PC-9 (cell line): ENCODE results near the gene ZMYM2. TPM values are rescaled to one million over a fixed set of nuclear protein-coding genes. Genes with fewer than 3 reads are reported as not detected.

Experiments
- BruUV-seq: library from RNA; stranded (reverse); fragments of 400-500 nt; replicated peaks from 2 replicates; lab custom pipeline; 2021; lab: Mats Ljungman, UMichigan
- CTCF ChIA-PET: fragments of 300-600 bp; sonication (Branson Sonifier 250); formaldehyde crosslinking; loops from one replicate; lab custom pipeline; 2022; ENCODE audit warnings: antibody characterized with exemption; lab: Charles Lee
- POLR2A ChIA-PET: fragments of 300-600 bp; sonication (Branson Sonifier 250); formaldehyde crosslinking; loops from one replicate; lab custom pipeline; 2022; ENCODE audit warnings: antibody characterized with exemption; ENCODE audit not compliant: unreplicated experiment; lab: Charles Lee
- DNase-seq, 2 experiments: peaks; one replicate each; pipeline versions ENCODE4 v3.0.0 to v3.0.0-alpha.2; 2015 to 2022; ENCODE audit warnings: mixed read lengths in 1 of 2
- H2AFZ ChIP-seq: fragments of 200-600 bp; sonication (generic); 2 replicates; pipeline ENCODE4 v1.8.1; 2017; ENCODE audit warnings: antibody characterized with exemption
- H3F3A ChIP-seq: fragments of 200-600 bp; sonication (generic); 2 replicates; pipeline ENCODE4 v1.8.1; 2017; ENCODE audit warnings: antibody characterized with exemption, mild to moderate bottlenecking, low read depth; ENCODE audit not compliant: insufficient read depth
- H3K27ac ChIP-seq: fragments of 200-600 bp; sonication (generic); 2 replicates; pipeline ENCODE4 v1.6.1; 2016; ENCODE audit warnings: mixed run types
- H3K27me3 ChIP-seq: fragments of 200-600 bp; sonication (generic); 2 replicates; pipeline ENCODE4 v1.6.1; 2016; ENCODE audit warnings: low read depth, mixed run types; ENCODE audit not compliant: insufficient read depth
- H3K36me3 ChIP-seq: fragments of 200-600 bp; sonication (generic); 2 replicates; pipeline ENCODE4 v1.6.1; 2016; ENCODE audit warnings: low read depth, mixed run types
- H3K4me1 ChIP-seq: fragments of 200-600 bp; sonication (generic); replicated peaks from 2 replicates; pipeline ENCODE4 v1.6.1; 2016; ENCODE audit warnings: mixed run types; ENCODE audit not compliant: insufficient read depth
- H3K4me2 ChIP-seq: fragments of 200-600 bp; sonication (generic); 2 replicates; pipeline ENCODE4 v1.6.1; 2017; ENCODE audit warnings: mixed run types
- H3K4me3 ChIP-seq: fragments of 200-600 bp; sonication (generic); 2 replicates; pipeline ENCODE4 v1.6.1; 2016; ENCODE audit warnings: mixed run types
- H3K79me2 ChIP-seq: fragments of 200-600 bp; sonication (generic); 2 replicates; pipeline ENCODE4 v1.6.1; 2017; ENCODE audit warnings: low read depth, mixed run types
- H3K9me2 ChIP-seq: fragments of 200-600 bp; sonication (generic); 2 replicates; pipeline ENCODE4 v1.8.1; 2017; ENCODE audit warnings: mild to moderate bottlenecking; ENCODE audit not compliant: insufficient read depth
- H3K9me3 ChIP-seq: fragments of 200-600 bp; sonication (generic); 2 replicates; pipeline ENCODE4 v1.8.1; 2016; ENCODE audit warnings: low read depth; ENCODE audit not compliant: insufficient read depth
- H4K20me1 ChIP-seq: fragments of 200-600 bp; sonication (generic); 2 replicates; pipeline ENCODE4 v1.8.1; 2017; ENCODE audit not compliant: insufficient read depth
- EZH2 ChIP-seq: fragments of 200-600 bp; sonication (generic); IDR thresholded peaks from 2 replicates; pipeline ENCODE4 v1.8.0; 2017; ENCODE audit warnings: antibody characterized with exemption, low read depth
- intact Hi-C: fragments of 100-400 bp; cut with micrococcal nuclease; formaldehyde crosslinking; loops from one replicate; pipeline ENCODE4 v1.10.0; 2022; ENCODE audit not compliant: unreplicated experiment
- total RNA-seq: library from RNA; stranded (reverse); gene quantifications from 2 replicates; pipeline ENCODE4 v1.2.3, GENCODE V29; 2021
- TF ChIP-seq, protein P1 (sequence below): fragments of 200-600 bp; sonication (generic); conservative IDR thresholded peaks from 2 replicates; pipeline ENCODE4 v1.6.1; 2017; ENCODE audit warnings: mixed run types, antibody characterized with exemption, mild to moderate bottlenecking, moderate library complexity

ZMYM2 gene
- total RNA-seq, 1 experiment from 2014 or later: 55.1 TPM

GRCh38 chr13:20016649-20017364 lies 58.3 kb downstream of the ZMYM2 start:
- H3F3A ChIP-seq: peaks cover 30% of the 10 kb centered on the region
- no peak overlapping the region for H2AFZ ChIP-seq
- H3K27me3 ChIP-seq: no peaks in the 10 kb centered on the region
- peaks cover 16% of the 10 kb centered on the region for H3K4me1 ChIP-seq
- no peak overlapping the region for H3K27ac ChIP-seq
- ChIA-PET POLR2A (no interaction called here), CTCF (no interaction called here)
- peaks cover 3% of the 10 kb centered on the region for H4K20me1 ChIP-seq
- H3K9me2 ChIP-seq: no peaks in the 10 kb centered on the region
- no peak overlapping the region for H3K4me2 ChIP-seq
- peaks cover 23% of the 10 kb centered on the region for H3K9me3 ChIP-seq
- no peak overlapping the region for H3K4me3 ChIP-seq
- peaks cover 34% of the 10 kb centered on the region for H3K36me3 ChIP-seq
- no peak for TF ChIP-seq EZH2
- TF ChIP-seq, protein P1, sequence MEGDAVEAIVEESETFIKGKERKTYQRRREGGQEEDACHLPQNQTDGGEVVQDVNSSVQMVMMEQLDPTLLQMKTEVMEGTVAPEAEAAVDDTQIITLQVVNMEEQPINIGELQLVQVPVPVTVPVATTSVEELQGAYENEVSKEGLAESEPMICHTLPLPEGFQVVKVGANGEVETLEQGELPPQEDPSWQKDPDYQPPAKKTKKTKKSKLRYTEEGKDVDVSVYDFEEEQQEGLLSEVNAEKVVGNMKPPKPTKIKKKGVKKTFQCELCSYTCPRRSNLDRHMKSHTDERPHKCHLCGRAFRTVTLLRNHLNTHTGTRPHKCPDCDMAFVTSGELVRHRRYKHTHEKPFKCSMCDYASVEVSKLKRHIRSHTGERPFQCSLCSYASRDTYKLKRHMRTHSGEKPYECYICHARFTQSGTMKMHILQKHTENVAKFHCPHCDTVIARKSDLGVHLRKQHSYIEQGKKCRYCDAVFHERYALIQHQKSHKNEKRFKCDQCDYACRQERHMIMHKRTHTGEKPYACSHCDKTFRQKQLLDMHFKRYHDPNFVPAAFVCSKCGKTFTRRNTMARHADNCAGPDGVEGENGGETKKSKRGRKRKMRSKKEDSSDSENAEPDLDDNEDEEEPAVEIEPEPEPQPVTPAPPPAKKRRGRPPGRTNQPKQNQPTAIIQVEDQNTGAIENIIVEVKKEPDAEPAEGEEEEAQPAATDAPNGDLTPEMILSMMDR: no peak
- H3K79me2 ChIP-seq: peaks cover 31% of the 10 kb centered on the region
- intact Hi-C loops: no loop called here
- BruUV-seq: no TSS peak
- DNase-seq: no peak

GRCh38 chr13:20017365-20017711 lies 58.8 kb downstream of the ZMYM2 start:
- Histone ChIP-seq H3K36me3 (peaks cover 34% of the 10 kb centered on the region), H3K4me1 (peaks cover 20% of the 10 kb centered on the region), H4K20me1 (peaks cover 7% of the 10 kb centered on the region), H3K9me2 (no peaks in the 10 kb centered on the region), H3K27ac (no peak overlapping the region), H3K9me3 (peaks cover 23% of the 10 kb centered on the region), H3K4me3 (no peak overlapping the region), H2AFZ (no peak overlapping the region), H3K4me2 (no peak overlapping the region), H3K27me3 (no peaks in the 10 kb centered on the region), H3F3A (peaks cover 34% of the 10 kb centered on the region), H3K79me2 (peaks cover 34% of the 10 kb centered on the region)
- intact Hi-C loops: no loop called here
- POLR2A ChIA-PET: no interaction called here
- DNase-seq: no peak
- CTCF ChIA-PET: no interaction called here
- BruUV-seq: no TSS peak
- TF ChIP-seq EZH2: no peak
- TF ChIP-seq, protein P1: no peak

- BruUV-seq: no TSS peak
- Histone ChIP-seq H3K4me2 (no peak overlapping the region), H3F3A (peaks cover 37% of the 10 kb centered on the region), H3K9me2 (no peaks in the 10 kb centered on the region), H3K27ac (no peak overlapping the region), H3K9me3 (peaks cover 13% of the 10 kb centered on the region), H3K27me3 (no peaks in the 10 kb centered on the region), H3K4me3 (no peak overlapping the region), H3K36me3 (peaks cover 23% of the 10 kb centered on the region), H2AFZ (no peak overlapping the region), H3K79me2 (peaks cover 22% of the 10 kb centered on the region), H3K4me1 (peaks cover 20% of the 10 kb centered on the region), H4K20me1 (peaks cover 7% of the 10 kb centered on the region)
- DNase-seq: no peak
- intact Hi-C loops: no loop called here
- ChIA-PET POLR2A (no interaction called here), CTCF (no interaction called here)
- TF ChIP-seq, protein P1: no peak
- TF ChIP-seq EZH2: no peak
These were observed 60.5 kb downstream of the ZMYM2 start for GRCh38 chr13:20019043-20019442.
